HL-60 (cell line): Measurements from ENCODE around the gene IPO13.

Experiments
- DNase-seq, 2 experiments: peaks; one replicate each; pipeline ENCODE4 v3.0.0-alpha.2; 2010 to 2020; ENCODE audit warnings: low read depth in 1 of 2, low spot score in 1 of 2
- H3K27ac ChIP-seq: fragments of 250-450 bp; sonication (Bioruptor Pico); replicated peaks from 2 replicates; pipeline ENCODE4 v1.5.1; 2020; ENCODE audit warnings: mild to moderate bottlenecking, moderate library complexity
- H3K27me3 ChIP-seq: fragments of 250-450 bp; sonication (Bioruptor Pico); 2 replicates; pipeline ENCODE4 v1.5.1; 2021; ENCODE audit warnings: mild to moderate bottlenecking, moderate library complexity; ENCODE audit not compliant: insufficient read depth, poor library complexity, severe bottlenecking
- H3K4me3 ChIP-seq: replicated peaks from 2 replicates; pipeline ENCODE4 v1.5.1; 2011; ENCODE audit warnings: mild to moderate bottlenecking, control low read depth, low read length; ENCODE audit not compliant: insufficient read depth
- GABPA ChIP-seq: IDR thresholded peaks from 2 replicates; pipeline ENCODE4 v1.6.1; 2012; ENCODE audit warnings: low read depth
- POLR2AphosphoS5 ChIP-seq: IDR thresholded peaks from 2 replicates; pipeline ENCODE4 v1.6.1; 2012; ENCODE audit warnings: low read depth
- REST ChIP-seq: IDR thresholded peaks from 2 replicates; pipeline ENCODE4 v1.6.1; 2012; ENCODE audit warnings: low read depth; ENCODE audit not compliant: insufficient replicate concordance
- SPI1 ChIP-seq: IDR thresholded peaks from 2 replicates; pipeline ENCODE4 v1.6.1; 2012; ENCODE audit warnings: low read depth, mild to moderate bottlenecking, borderline replicate concordance
- TF ChIP-seq, protein P1 (sequence below): IDR thresholded peaks from one replicate; pipeline ENCODE4 v1.5.1; 2011; ENCODE audit warnings: low read length, control low read depth, inconsistent platforms; ENCODE audit not compliant: insufficient read depth

Gene IPO13

GRCh38 chr1:43949678-43950077 lies 2.9 kb downstream of the IPO13 start:
- no peak for TF ChIP-seq POLR2AphosphoS5
- TF ChIP-seq REST = no peak
- TF ChIP-seq, protein P1, sequence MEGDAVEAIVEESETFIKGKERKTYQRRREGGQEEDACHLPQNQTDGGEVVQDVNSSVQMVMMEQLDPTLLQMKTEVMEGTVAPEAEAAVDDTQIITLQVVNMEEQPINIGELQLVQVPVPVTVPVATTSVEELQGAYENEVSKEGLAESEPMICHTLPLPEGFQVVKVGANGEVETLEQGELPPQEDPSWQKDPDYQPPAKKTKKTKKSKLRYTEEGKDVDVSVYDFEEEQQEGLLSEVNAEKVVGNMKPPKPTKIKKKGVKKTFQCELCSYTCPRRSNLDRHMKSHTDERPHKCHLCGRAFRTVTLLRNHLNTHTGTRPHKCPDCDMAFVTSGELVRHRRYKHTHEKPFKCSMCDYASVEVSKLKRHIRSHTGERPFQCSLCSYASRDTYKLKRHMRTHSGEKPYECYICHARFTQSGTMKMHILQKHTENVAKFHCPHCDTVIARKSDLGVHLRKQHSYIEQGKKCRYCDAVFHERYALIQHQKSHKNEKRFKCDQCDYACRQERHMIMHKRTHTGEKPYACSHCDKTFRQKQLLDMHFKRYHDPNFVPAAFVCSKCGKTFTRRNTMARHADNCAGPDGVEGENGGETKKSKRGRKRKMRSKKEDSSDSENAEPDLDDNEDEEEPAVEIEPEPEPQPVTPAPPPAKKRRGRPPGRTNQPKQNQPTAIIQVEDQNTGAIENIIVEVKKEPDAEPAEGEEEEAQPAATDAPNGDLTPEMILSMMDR = no peak
- TF ChIP-seq SPI1 = no peak
- no peak for TF ChIP-seq GABPA
- Histone ChIP-seq H3K27ac (no peak overlapping the region), H3K27me3 (no peaks in the 10 kb centered on the region), H3K4me3 (no peak overlapping the region)
- DNase-seq = no peak

GRCh38 chr1:43951021-43951985 lies 4.6 kb downstream of the IPO13 start:
- no peak for DNase-seq
- Histone ChIP-seq H3K4me3 (no peak overlapping the region), H3K27me3 (no peaks in the 10 kb centered on the region), H3K27ac (no peak overlapping the region)
- TF ChIP-seq GABPA (no peak), REST (no peak), SPI1 (no peak), POLR2AphosphoS5 (no peak)
- TF ChIP-seq, protein P1 = no peak

GRCh38 chr1:43952731-43953346 lies 6.1 kb downstream of the IPO13 start:
- no peak overlapping the region for H3K27ac ChIP-seq
- no peak for DNase-seq
- no peaks in the 10 kb centered on the region for H3K27me3 ChIP-seq
- H3K4me3 ChIP-seq = no peak overlapping the region
- no peak for TF ChIP-seq REST
- TF ChIP-seq SPI1 = no peak
